Left lobe of liver (tissue), 2 donors: ENCODE results near the gene ACSL5. TPM values are rescaled to one million over a fixed set of nuclear protein-coding genes. Genes with fewer than 3 reads are reported as not detected.
"Not testable (repeated sequence)": the region's sequence is repeated elsewhere in the genome, so short reads cannot be mapped to it uniquely, and the experiment has no call there.

ENCODE experiments used
- ATAC-seq: fragments of 200-7000 bp; cut with Tn5 transposase; one replicate; pipeline ENCODE4 v1.9.1; 2020; ENCODE audit warnings: mild to moderate bottlenecking, moderate library complexity
- DNase-seq: peaks from one replicate; pipeline ENCODE4 v3.0.0-alpha.2; 2020; ENCODE audit warnings: low spot score
- total RNA-seq: library from RNA; stranded (reverse); gene quantifications from one replicate; pipeline ENCODE4 v1.2.1, GENCODE V29; 2021
- donor health status: DM: no; HTN: no; CAD: no; lungs with moderate emphysema.
- donor health status: DM: no; HTN: yes; CAD: no.

Gene ACSL5
- total RNA-seq, 1 donor from 2014 or later, result 61.7 TPM

GRCh38 chr10:112402917-112403316 lies 29.0 kb downstream of the ACSL5 start:
- DNase-seq, result no peak
- peak; percentile 34 for ATAC-seq

- ATAC-seq (no peak), DNase-seq (no peak)
Observed at GRCh38 chr10:112404617-112405016, 30.7 kb downstream of the ACSL5 start.

- ATAC-seq, DNase-seq: not testable (repeated sequence)
Observed at GRCh38 chr10:112406806-112407205, 32.9 kb downstream of the ACSL5 start.

GRCh38 chr10:112407696-112408095 lies 33.8 kb downstream of the ACSL5 start:
- ATAC-seq, result no peak

GRCh38 chr10:112409299-112409698 lies 35.4 kb downstream of the ACSL5 start:
- no peak for ATAC-seq

More at GRCh38 chr10:112407696-112408095, 33.8 kb downstream of the ACSL5 start:
- DNase-seq, result no peak

GRCh38 chr10:112409755-112410154 lies 35.8 kb downstream of the ACSL5 start:
- DNase-seq, result no peak
- ATAC-seq, result no peak

More at GRCh38 chr10:112409299-112409698, 35.4 kb downstream of the ACSL5 start:
- no peak for DNase-seq

GRCh38 chr10:112412696-112413095 lies 38.8 kb downstream of the ACSL5 start:
- DNase-seq (no peak), ATAC-seq (no peak)

- DNase-seq (no peak), ATAC-seq (no peak)
Observed at GRCh38 chr10:112421731-112422130, 47.8 kb downstream of the ACSL5 start.

GRCh38 chr10:112424651-112425050 lies 50.7 kb downstream of the ACSL5 start:
- DNase-seq (peak; percentile 52), ATAC-seq (peak; percentile 84)

GRCh38 chr10:112426111-112426510 lies 52.2 kb downstream of the ACSL5 start:
- ATAC-seq, result no peak

GRCh38 chr10:112429147-112429546 lies 55.2 kb downstream of the ACSL5 start:
- no peak for ATAC-seq

More at GRCh38 chr10:112426111-112426510, 52.2 kb downstream of the ACSL5 start:
- DNase-seq, result no peak

GRCh38 chr10:112429654-112430230 lies 55.8 kb downstream of the ACSL5 start:
- DNase-seq, result peak; percentile 46
- ATAC-seq, result peak; percentile 85

More at GRCh38 chr10:112429147-112429546, 55.2 kb downstream of the ACSL5 start:
- no peak for DNase-seq

- ATAC-seq (no peak), DNase-seq (no peak)
Observed at GRCh38 chr10:112433136-112433535, 59.2 kb downstream of the ACSL5 start.

- ATAC-seq (peak; percentile 77), DNase-seq (no peak)
Observed at GRCh38 chr10:112434988-112435619, 61.2 kb downstream of the ACSL5 start.

GRCh38 chr10:112438356-112438755 lies 64.4 kb downstream of the ACSL5 start:
- no peak for ATAC-seq
- no peak for DNase-seq

GRCh38 chr10:112441520-112441919 lies 67.6 kb downstream of the ACSL5 start:
- DNase-seq (no peak), ATAC-seq (no peak)

GRCh38 chr10:112442063-112442462 lies 68.1 kb downstream of the ACSL5 start:
- ATAC-seq, result no peak

GRCh38 chr10:112446055-112446854 lies 72.3 kb downstream of the ACSL5 start:
- peak; percentile 17 for ATAC-seq
- DNase-seq, result no peak

More at GRCh38 chr10:112442063-112442462, 68.1 kb downstream of the ACSL5 start:
- no peak for DNase-seq

GRCh38 chr10:112446855-112447619 lies 73.1 kb downstream of the ACSL5 start, which contains the start of the genes VTI1A and ZDHHC6:
VTI1A (plus strand) TSS chr10:112447215; CDS start chr10:112447374, 159 bp downstream.
ZDHHC6 (minus strand) TSS chr10:112446914; CDS start chr10:112445436, 1,478 bp downstream.
- DNase-seq (peak; percentile 87), ATAC-seq (peak; percentile 97)

GRCh38 chr10:112447620-112447928 lies 73.7 kb downstream of the ACSL5 start:
- DNase-seq, result no peak
- ATAC-seq, result no peak

GRCh38 chr10:112448888-112449287 lies 75.0 kb downstream of the ACSL5 start:
- DNase-seq, result no peak
- ATAC-seq, result no peak
